ENCODE data around the gene NUCB1.
"Not testable (repeated sequence)": the region's sequence is repeated elsewhere in the genome, so short reads cannot be mapped to it uniquely, and the experiment has no call there.

Gene NUCB1

GRCh38 chr19:48906324-48906723 is 6.2 kb downstream of the NUCB1 start:
- DNase-seq, result no peak

GRCh38 chr19:48907671-48908070 is 7.6 kb downstream of the NUCB1 start:
- no peak for DNase-seq

GRCh38 chr19:48909424-48910077 is 9.4 kb downstream of the NUCB1 start:
- DNase-seq, result not testable (repeated sequence)

GRCh38 chr19:48910803-48911202 is 10.7 kb downstream of the NUCB1 start:
- DNase-seq, result no peak

- peak in 2 of 6 experiments; percentile 13 to 23 for DNase-seq
Measured at GRCh38 chr19:48913114-48913889, 13.2 kb downstream of the NUCB1 start.

- no peak for DNase-seq
Measured at GRCh38 chr19:48914181-48914580, 14.1 kb downstream of the NUCB1 start.

- no peak for DNase-seq
Measured at GRCh38 chr19:48915757-48916156, 15.6 kb downstream of the NUCB1 start.

- no peak for DNase-seq
Measured at GRCh38 chr19:48918071-48918470, 18.0 kb downstream of the NUCB1 start.

- no peak for DNase-seq
Measured at GRCh38 chr19:48918801-48919247, 18.7 kb downstream of the NUCB1 start.

- not testable (repeated sequence) for DNase-seq
Measured at GRCh38 chr19:48919271-48919670, 19.2 kb downstream of the NUCB1 start.

- DNase-seq, result no peak
Measured at GRCh38 chr19:48920949-48921348, 20.8 kb downstream of the NUCB1 start.

- no peak for DNase-seq
Measured at GRCh38 chr19:48921721-48922500, 21.8 kb downstream of the NUCB1 start.

GRCh38 chr19:48922548-48923490 is 22.7 kb downstream of the NUCB1 start:
- no peak for DNase-seq

- DNase-seq, result no peak
Measured at GRCh38 chr19:48925240-48925843, 25.2 kb downstream of the NUCB1 start.

GRCh38 chr19:48925890-48926289 is 25.8 kb downstream of the NUCB1 start:
- not testable (repeated sequence) for DNase-seq

- peak in 2 of 6 experiments; percentile 21 to 38 for DNase-seq
Measured at GRCh38 chr19:48926909-48927308, 26.8 kb downstream of the NUCB1 start.

- not testable (repeated sequence) for DNase-seq
Measured at GRCh38 chr19:48927692-48928091, 27.6 kb downstream of the NUCB1 start.

GRCh38 chr19:48928164-48929025 is 28.3 kb downstream of the NUCB1 start:
- DNase-seq, result no peak

- peak; percentile 81 to 89 (median 85) for DNase-seq
Measured at GRCh38 chr19:48933382-48933932, 33.3 kb downstream of the NUCB1 start, which contains the start of gene DHDH. Gene DHDH, plus strand, starts transcription at chr19:48933699. Its CDS starts 23 bp downstream, at chr19:48933722.

GRCh38 chr19:48934837-48935236 is 34.7 kb downstream of the NUCB1 start:
- no peak for DNase-seq
